ENCODE measurements around the gene C16orf89.
"Not testable (repeated sequence)": the region's sequence is repeated elsewhere in the genome, so short reads cannot be mapped to it uniquely, and the experiment has no call there.

The C16orf89 gene, protein sequence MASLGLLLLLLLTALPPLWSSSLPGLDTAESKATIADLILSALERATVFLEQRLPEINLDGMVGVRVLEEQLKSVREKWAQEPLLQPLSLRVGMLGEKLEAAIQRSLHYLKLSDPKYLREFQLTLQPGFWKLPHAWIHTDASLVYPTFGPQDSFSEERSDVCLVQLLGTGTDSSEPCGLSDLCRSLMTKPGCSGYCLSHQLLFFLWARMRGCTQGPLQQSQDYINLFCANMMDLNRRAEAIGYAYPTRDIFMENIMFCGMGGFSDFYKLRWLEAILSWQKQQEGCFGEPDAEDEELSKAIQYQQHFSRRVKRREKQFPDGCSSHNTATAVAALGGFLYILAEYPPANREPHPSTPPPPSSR

DNA sequence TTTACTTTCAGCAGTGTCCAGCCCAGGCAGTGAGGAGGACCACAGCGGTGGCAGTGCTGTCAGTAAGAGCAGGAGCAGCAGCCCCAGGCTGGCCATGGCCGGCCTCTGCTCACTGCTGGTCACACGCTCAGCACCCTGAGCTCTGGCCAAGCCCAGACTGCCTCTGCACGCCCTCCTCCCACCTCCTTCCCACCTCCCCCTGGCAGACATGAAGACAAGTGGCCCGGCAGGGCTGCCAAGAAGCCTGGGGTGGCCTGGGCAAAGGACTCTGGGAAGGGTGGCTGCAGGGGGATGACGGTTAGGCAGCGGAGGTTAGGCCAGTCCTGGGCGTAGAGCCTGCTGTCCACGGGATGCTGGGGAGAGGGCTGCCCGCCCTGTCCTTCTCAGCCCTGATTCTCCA lies at the start of gene C16orf89:
C16orf89 (minus strand) TSS at position 144 of the 400 bp plus-strand sequence; CDS start at position 96, 48 bp downstream.
- no peak for DNase-seq

DNA sequence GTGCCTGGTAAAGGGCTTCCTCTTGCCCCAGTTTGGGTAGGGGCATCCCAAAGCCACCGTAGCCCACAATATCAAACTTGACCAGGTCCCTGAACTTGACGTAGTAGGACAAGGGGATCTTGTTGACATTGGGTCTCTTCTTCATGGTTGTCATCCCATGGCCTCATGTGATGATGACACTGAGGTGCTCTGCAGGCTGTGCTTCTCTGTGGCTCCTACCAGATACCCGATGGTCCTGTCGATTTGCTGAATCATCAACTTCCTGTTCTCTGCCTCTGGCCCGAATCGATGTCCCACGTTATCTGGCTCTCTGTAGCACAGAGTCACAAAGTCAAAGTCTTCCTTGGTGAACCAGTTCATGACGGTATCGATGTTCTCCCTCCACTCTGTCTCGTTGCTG lies 45.2 kb upstream of the C16orf89 start:
- DNase-seq = not testable (repeated sequence)

- DNase-seq = no peak
Observed at GRCh38 chr16:5108505-5109158, 42.9 kb upstream of the C16orf89 start.

GRCh38 chr16:5105039-5105438 lies 39.3 kb upstream of the C16orf89 start:
- DNase-seq = not testable (repeated sequence)

DNA sequence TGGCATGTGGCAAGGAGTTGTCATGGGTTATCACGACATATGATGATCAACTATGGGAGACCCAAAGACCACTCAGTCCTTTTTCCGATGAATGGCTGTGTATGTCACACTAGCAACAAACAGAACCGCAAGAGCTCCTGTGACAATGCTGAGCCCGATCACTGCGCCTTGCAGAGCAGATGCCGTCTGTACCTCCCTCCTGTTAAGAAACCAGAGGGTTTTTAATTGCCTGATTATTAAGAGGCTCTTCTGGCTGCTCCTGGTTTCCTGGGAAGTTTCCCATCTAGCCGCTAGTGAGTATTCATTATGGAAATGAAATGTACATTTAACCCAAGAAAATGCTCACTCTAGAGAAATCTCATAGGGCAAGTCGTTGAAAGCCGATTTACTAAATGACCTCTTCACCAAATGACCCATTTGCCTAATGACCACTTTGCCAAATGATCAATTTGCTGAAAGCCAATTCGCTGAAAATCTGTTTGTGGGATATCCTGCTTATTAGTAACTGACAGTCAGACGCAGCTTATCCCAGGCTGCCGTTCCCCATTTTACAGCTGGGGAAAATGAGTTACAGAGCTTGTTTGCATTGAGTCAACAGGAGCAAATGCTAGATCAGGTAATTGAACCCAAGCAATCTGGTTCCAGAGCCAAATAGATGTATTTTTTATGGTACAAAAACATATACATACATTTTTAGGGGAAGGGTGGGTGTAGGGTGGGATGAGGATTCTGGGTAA lies 37.7 kb upstream of the C16orf89 start:
- DNase-seq = not testable (repeated sequence)

DNA sequence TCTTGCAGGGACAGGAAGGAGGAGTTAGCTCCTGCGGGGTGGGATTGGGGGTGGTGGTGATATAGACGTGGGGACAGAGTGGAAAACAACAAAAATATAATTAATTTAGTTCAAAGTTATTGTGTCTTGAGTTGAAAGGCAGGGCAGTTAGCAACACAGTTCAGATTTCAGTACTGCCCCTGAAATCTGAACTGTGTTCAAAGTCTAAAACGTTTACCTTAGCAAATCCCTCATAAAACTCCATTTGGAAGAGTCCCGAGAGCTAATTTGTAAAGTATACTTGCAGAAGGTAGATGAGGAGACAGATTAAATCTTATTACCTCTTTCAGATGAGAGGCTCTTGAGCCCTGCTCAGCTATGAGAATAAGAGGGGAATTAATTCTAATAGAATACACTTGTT lies 33.4 kb upstream of the C16orf89 start:
- not testable (repeated sequence) for DNase-seq

DNA sequence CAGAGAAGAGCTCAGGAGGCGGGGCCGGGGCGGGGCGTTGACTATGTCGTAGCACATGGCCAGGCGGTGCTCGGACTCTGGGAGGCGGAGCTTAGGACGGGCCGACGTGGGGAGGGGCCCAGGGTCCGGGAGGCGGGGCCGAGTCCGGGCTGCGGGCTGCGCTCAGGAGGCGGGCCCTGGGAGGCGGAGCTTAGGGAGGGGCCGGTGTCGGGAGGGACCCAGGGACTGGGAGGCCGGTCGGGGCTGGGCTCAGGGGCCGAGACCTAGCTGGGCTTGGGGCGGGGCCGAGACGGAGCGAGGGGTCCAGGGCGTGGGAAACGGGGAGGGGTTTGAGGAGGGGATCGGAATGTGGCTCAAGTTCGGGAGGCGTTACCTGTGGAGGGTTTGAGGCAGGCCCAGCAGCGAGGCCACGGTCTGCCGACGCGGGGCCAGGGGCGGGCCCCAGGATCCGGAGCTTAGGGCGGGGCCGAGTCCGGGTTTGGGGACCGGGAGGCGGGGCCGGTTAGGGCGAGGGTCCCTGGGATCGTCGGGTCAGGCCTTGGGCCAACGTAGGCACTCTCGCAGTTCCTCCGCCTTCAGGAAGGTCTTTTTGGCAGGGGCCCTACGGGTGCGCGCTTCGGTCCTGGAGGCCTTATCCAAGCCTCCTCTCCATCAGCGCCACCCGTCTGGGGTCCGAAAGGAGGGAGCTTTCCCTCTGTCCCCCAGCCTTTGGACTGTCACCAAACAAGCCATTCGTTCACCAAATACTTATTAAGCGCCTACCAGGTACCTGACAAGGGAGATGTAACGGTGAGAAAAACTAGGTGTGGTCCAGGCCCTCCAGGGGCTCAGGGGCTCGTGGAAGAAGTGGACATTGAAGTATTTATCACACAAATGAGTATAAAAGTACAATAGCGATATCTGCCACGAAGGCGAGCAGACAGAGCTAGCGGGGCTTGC lies 32.7 kb upstream of the C16orf89 start:
- peak; percentile 96 for DNase-seq

GRCh38 chr16:5097470-5098220 lies 31.9 kb upstream of the C16orf89 start, which contains the start of gene EEF2KMT:
EEF2KMT (minus strand) TSS chr16:5097795; CDS start chr16:5097739, 56 bp downstream.
- DNase-seq = peak; percentile 84 to 86

DNA sequence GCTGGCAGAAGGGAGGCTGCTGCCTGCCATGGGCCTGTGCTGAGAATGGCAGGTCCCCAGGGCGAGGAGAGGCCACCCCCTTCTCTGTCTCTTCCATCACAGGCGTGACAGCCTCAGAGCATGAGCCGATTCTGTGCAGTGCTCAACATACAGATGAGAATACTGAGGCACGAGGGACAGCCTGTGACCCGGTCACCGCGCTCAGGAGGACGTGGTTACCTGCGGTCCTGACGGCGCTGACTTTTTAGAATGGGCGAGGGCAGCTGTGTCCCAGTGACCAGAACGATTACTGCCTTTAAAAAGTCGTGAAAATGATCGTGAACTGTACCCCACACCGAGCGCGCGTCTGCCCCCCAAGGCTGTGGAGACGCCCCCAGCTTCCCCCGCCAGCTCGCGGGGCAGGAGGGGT lies 31.3 kb upstream of the C16orf89 start:
- DNase-seq = peak; percentile 18 to 27

- not testable (repeated sequence) for DNase-seq
Observed at GRCh38 chr16:5096437-5097060, 30.8 kb upstream of the C16orf89 start.

- DNase-seq = not testable (repeated sequence)
Observed at GRCh38 chr16:5095145-5095830, 29.5 kb upstream of the C16orf89 start.

DNA sequence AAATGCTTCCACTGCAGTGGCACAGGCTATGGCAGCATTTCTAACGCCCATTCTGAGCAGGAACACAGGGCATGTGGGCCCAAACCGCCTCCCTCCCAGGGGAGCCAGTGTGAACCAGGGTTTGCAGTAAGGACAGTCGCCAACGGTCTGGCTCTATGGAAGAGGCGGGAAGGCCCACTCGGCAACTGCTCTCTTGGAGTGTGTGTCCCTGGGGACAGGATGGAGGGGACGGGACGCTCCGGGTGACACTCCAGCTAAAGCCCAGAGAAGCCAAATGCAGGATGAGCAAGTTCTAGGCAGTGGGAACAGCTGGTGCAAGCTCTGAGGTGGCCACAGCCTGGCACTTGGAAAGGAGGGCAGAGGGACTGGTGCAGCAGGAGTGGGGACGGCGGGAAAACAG lies 28.0 kb upstream of the C16orf89 start:
- not testable (repeated sequence) for DNase-seq

GRCh38 chr16:5093081-5093480 lies 27.3 kb upstream of the C16orf89 start:
- DNase-seq = not testable (repeated sequence)

DNA sequence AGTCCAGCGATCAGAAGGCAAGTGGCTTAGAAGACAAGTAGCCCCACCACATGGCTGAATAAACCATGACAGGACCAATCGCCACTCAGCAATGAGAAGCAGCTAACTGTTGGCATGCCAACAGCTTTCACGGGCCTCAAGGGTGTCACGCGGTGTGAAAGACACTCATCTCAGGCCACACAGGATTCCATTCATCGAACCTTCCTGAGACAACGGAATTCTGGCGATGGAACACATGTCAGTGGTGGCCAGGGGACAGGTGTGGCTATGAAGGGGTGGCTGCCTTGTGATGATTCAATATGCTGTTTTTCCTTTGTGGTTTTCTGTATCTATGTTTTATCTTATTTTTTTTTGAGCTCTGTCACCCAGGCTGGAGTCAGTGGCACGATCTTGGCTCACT lies 24.8 kb upstream of the C16orf89 start:
- DNase-seq = not testable (repeated sequence)

DNA sequence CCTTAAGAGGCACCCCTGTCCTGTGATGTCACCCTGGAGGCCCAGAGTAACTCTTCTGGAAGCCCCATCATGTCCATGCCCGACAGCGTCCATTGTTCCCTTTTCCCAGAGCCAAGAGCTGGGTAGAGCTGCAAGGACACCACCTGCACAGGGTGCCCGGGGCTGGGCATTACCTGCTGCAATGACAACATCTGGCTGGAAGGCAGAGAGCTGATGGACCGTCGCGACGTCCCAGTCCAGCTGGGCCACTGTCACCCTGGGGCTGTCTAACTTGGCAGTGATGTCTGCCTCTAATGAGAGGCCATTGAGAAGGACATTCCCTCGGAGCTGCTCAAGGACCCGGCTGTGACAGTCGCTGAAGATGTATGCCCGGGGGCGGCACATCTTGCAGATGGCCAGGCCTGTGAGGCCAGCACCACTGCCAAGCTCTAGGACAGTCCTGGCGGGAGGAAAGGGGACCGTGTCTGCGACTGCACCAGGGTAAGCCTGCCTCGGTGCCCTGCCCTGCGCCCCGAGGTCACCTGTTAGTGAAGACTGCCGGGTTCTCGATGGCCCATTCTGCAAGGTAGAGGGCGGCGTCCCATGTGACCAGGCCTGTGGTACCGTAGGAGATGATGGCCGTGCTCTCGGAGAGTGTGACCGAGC lies 24.3 kb upstream of the C16orf89 start:
- DNase-seq = not testable (repeated sequence)

GRCh38 chr16:5088936-5089335 lies 23.2 kb upstream of the C16orf89 start:
- DNase-seq = not testable (repeated sequence)

DNA sequence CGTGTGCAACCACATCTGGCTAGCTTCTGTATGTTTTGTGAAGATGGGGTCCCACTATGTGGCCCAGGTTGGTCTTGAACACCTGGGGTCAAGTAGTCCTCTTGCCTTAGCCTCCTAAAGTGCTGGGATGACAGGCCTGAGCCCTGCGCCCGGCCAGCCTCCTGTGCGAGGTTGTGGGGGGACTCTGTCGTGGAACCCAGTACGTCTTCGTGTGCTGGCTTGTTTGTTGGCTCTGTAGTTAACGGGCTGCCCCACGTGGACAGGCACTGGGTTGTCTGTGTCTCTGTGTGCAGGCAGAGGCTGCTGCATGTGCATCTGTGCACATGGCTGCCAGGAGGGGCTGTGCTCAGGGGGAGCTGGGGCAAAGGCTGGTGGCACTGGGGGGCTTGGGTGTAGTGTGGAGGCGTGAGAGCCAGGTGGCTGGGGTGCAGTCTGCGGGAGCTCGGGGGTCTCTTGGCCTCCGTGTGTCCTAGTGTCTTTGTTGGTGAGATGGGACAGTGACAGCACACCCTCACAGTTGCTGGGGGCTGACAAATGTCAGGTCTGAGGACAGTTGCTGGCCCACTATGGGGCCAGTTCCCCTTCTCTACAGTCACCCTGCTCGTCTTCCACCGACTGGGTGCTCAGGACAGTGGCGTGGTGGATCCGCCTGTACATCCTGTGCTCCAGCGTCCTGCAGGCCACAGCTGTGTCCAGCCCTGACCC lies 22.5 kb upstream of the C16orf89 start:
- DNase-seq = not testable (repeated sequence)

GRCh38 chr16:5085716-5086115 lies 20.0 kb upstream of the C16orf89 start:
- not testable (repeated sequence) for DNase-seq

DNA sequence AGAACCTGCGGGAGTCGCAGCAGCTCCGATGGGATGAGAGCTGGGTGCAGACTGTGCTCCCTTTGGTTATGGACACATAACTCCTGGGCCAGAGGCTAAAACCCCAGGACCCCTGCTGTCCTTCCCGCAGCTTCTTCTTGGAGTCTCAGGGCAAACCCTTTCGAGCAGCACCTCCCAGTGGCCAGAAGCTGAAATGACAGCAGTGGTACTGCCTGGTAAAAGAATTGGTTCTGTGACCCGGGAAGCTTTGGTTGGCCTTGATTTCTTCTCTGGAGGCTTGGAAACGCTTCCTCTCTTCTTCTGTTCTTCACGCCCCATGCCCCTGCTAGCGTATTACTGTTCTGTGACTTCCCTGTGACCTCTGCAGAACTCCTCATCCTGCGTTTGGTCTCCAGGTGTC lies 19.0 kb upstream of the C16orf89 start:
- peak; percentile 50 to 57 for DNase-seq
